GM19099 (cell line): ENCODE measurements around the gene NRN1L.

Experiments
- POLR2A ChIP-seq: IDR thresholded peaks from 3 replicates; pipeline ENCODE4 v1.6.1; 2011; ENCODE audit warnings: low read depth; ENCODE audit not compliant: insufficient read length; ENCODE audit errors: extremely low read depth

NRN1L gene

GRCh38 chr16:67884684-67885083, at the start of gene NRN1L:
NRN1L (plus strand) TSS chr16:67884885; CDS start chr16:67884904, 19 bp downstream.
- TF ChIP-seq POLR2A, result no peak

GRCh38 chr16:67837811-67838210, 46.9 kb upstream of the NRN1L start:
- no peak for TF ChIP-seq POLR2A

- no peak for TF ChIP-seq POLR2A
Measured at GRCh38 chr16:67841198-67841815, 43.4 kb upstream of the NRN1L start.

- TF ChIP-seq POLR2A, result peak; percentile 42
Measured at GRCh38 chr16:67841816-67842508, 42.7 kb upstream of the NRN1L start, which contains the start of gene THAP11. THAP11 (plus strand) TSS chr16:67842320; CDS start chr16:67842555, 235 bp downstream.

GRCh38 chr16:67842509-67843342, 42.0 kb upstream of the NRN1L start:
- peak; percentile 11 for TF ChIP-seq POLR2A

GRCh38 chr16:67843343-67843765, 41.3 kb upstream of the NRN1L start:
- TF ChIP-seq POLR2A, result no peak

- TF ChIP-seq POLR2A, result no peak
Measured at GRCh38 chr16:67844497-67844896, 40.2 kb upstream of the NRN1L start.

GRCh38 chr16:67845291-67846062, 39.2 kb upstream of the NRN1L start:
- TF ChIP-seq POLR2A, result no peak

GRCh38 chr16:67846063-67846319, 38.7 kb upstream of the NRN1L start:
- TF ChIP-seq POLR2A, result no peak

GRCh38 chr16:67846320-67847063, 38.2 kb upstream of the NRN1L start, which contains the start of gene NUTF2:
NUTF2 (plus strand) TSS chr16:67846933; CDS start chr16:67865131, 18,198 bp downstream.
- TF ChIP-seq POLR2A, result peak; percentile 81

- no peak for TF ChIP-seq POLR2A
Measured at GRCh38 chr16:67847064-67847861, 37.4 kb upstream of the NRN1L start, which contains the start of gene CENPT. CENPT (minus strand) TSS chr16:67847693; CDS start chr16:67833859, 13,834 bp downstream.

- no peak for TF ChIP-seq POLR2A
Measured at GRCh38 chr16:67848118-67848517, 36.6 kb upstream of the NRN1L start.

GRCh38 chr16:67853670-67854069, 31.0 kb upstream of the NRN1L start:
- TF ChIP-seq POLR2A, result no peak
